ENCODE data around the gene PRR5L. TPM values are rescaled to one million over a fixed set of nuclear protein-coding genes. Genes with fewer than 3 reads are reported as not detected.

PRR5L gene
- total and polyA plus RNA-seq, 2 experiments from 2014 or later, result 3.1 to 7.5 TPM

GRCh38 chr11:36451681-36452080 lies 155.6 kb downstream of the PRR5L start:
- peaks cover 41% of the 10 kb centered on the region for H3K4me1 ChIP-seq (ENCODE audit: insufficient read depth)
- H3K79me2 ChIP-seq, result no peaks in the 10 kb centered on the region
- H4K20me1 ChIP-seq (ENCODE audit: insufficient read depth, poor library complexity, severe bottlenecking), result no peaks in the 10 kb centered on the region
- no peak overlapping the region for H3K27ac ChIP-seq
- no peak for DNase-seq (ENCODE audit: low spot score)
- H3K9me2 ChIP-seq (replicated peaks; ENCODE audit: insufficient read depth), result no peaks in the 10 kb centered on the region
- H3K36me3 ChIP-seq (replicated peaks; ENCODE audit: insufficient read depth, low read depth), result no peaks in the 10 kb centered on the region
- no peak overlapping the region for H2AFZ ChIP-seq
- no peaks in the 10 kb centered on the region for H3K27me3 ChIP-seq
- no peak overlapping the region for H3K4me2 ChIP-seq
- no peaks in the 10 kb centered on the region for H3K9me3 ChIP-seq (ENCODE audit: low read depth)
- 55% methylated on average over 1 of the region's 1 CpG for WGBS (ENCODE audit: low lambda C conversion rate, missing lambda C conversion rate)
- no peak overlapping the region for H3K4me3 ChIP-seq
- no peak for TF ChIP-seq EZH2phosphoT487 (IDR thresholded peaks at IDR 0.05; ENCODE audit: low read depth, severe bottlenecking, unreplicated experiment)
- TF ChIP-seq CTCF (IDR thresholded peaks at IDR 0.05; ENCODE audit: poor library complexity), result no peak
- TF ChIP-seq EZH2 (IDR thresholded peaks at IDR 0.05; ENCODE audit: borderline replicate concordance), result no peak

GRCh38 chr11:36452236-36452940 lies 156.3 kb downstream of the PRR5L start:
- Histone ChIP-seq H3K4me1 (ENCODE audit: insufficient read depth) (peaks cover 41% of the 10 kb centered on the region), H3K79me2 (no peaks in the 10 kb centered on the region), H3K27me3 (no peaks in the 10 kb centered on the region), H3K4me3 (no peak overlapping the region), H3K36me3 (replicated peaks; ENCODE audit: insufficient read depth, low read depth) (no peaks in the 10 kb centered on the region), H2AFZ (no peak overlapping the region), H3K9me2 (replicated peaks; ENCODE audit: insufficient read depth) (no peaks in the 10 kb centered on the region), H3K4me2 (peak overlapping the region; percentile 48), H4K20me1 (ENCODE audit: insufficient read depth, poor library complexity, severe bottlenecking) (no peaks in the 10 kb centered on the region), H3K27ac (peak overlapping the region; percentile 42), H3K9me3 (ENCODE audit: low read depth) (no peaks in the 10 kb centered on the region)
- WGBS (ENCODE audit: low lambda C conversion rate, missing lambda C conversion rate), result 68% methylated on average over 5 of the region's 5 CpGs
- TF ChIP-seq EZH2phosphoT487 (IDR thresholded peaks at IDR 0.05; ENCODE audit: low read depth, severe bottlenecking, unreplicated experiment) (no peak), CTCF (IDR thresholded peaks at IDR 0.05; ENCODE audit: poor library complexity) (no peak), EZH2 (IDR thresholded peaks at IDR 0.05; ENCODE audit: borderline replicate concordance) (no peak)
- DNase-seq (ENCODE audit: low spot score), result no peak

- H3K9me3 ChIP-seq (ENCODE audit: low read depth), result no peaks in the 10 kb centered on the region
- no peaks in the 10 kb centered on the region for H3K27me3 ChIP-seq
- WGBS (ENCODE audit: low lambda C conversion rate, missing lambda C conversion rate), result 10% methylated on average over 1 of the region's 1 CpG
- no peaks in the 10 kb centered on the region for H4K20me1 ChIP-seq (ENCODE audit: insufficient read depth, poor library complexity, severe bottlenecking)
- no peak for DNase-seq (ENCODE audit: low spot score)
- no peak overlapping the region for H2AFZ ChIP-seq
- no peaks in the 10 kb centered on the region for H3K9me2 ChIP-seq (replicated peaks; ENCODE audit: insufficient read depth)
- H3K4me3 ChIP-seq, result no peak overlapping the region
- peaks cover 41% of the 10 kb centered on the region for H3K4me1 ChIP-seq (ENCODE audit: insufficient read depth)
- H3K27ac ChIP-seq, result peak overlapping the region; percentile 42
- TF ChIP-seq EZH2phosphoT487 (IDR thresholded peaks at IDR 0.05; ENCODE audit: low read depth, severe bottlenecking, unreplicated experiment) (no peak), CTCF (IDR thresholded peaks at IDR 0.05; ENCODE audit: poor library complexity) (no peak), EZH2 (IDR thresholded peaks at IDR 0.05; ENCODE audit: borderline replicate concordance) (no peak)
- no peaks in the 10 kb centered on the region for H3K79me2 ChIP-seq
- no peaks in the 10 kb centered on the region for H3K36me3 ChIP-seq (replicated peaks; ENCODE audit: insufficient read depth, low read depth)
- peak overlapping the region; percentile 48 for H3K4me2 ChIP-seq
These were observed 156.9 kb downstream of the PRR5L start for GRCh38 chr11:36452961-36453360.
